Activated naive CD8-positive, alpha-beta T cell treated with anti-CD3 and anti-CD28 coated beads for 36 hours (primary cell): ENCODE data around the gene RNF145. TPM values are rescaled to one million over a fixed set of nuclear protein-coding genes. Genes with fewer than 3 reads are reported as not detected.
A peak's percentile ranks its signal among the peaks of the same experiment; 100 is the strongest.
"Not testable (repeated sequence)": the region's sequence is repeated elsewhere in the genome, so short reads cannot be mapped to it uniquely, and the experiment has no call there.

Source experiments
- DNase-seq: peaks from one replicate; pipeline ENCODE4 v3.0.0; 2021
- H3K27ac Mint-ChIP-seq: one replicate; pipeline ENCODE4 v1.8.0; 2022; ENCODE audit warnings: mild to moderate bottlenecking, moderate library complexity, mixed read lengths
- H3K27me3 Mint-ChIP-seq: one replicate; pipeline ENCODE4 v1.8.0; 2022; ENCODE audit warnings: mild to moderate bottlenecking, mixed read lengths
- H3K36me3 Mint-ChIP-seq: one replicate; pipeline ENCODE4 v1.8.0; 2021; ENCODE audit warnings: mild to moderate bottlenecking, mixed read lengths
- H3K4me1 Mint-ChIP-seq: one replicate; pipeline ENCODE4 v1.8.0; 2021; ENCODE audit warnings: mixed read lengths
- H3K4me3 Mint-ChIP-seq: one replicate; pipeline ENCODE4 v1.8.0; 2022; ENCODE audit warnings: mild to moderate bottlenecking, moderate library complexity, mixed read lengths
- H3K9me3 Mint-ChIP-seq: one replicate; pipeline ENCODE4 v1.8.0; 2022; ENCODE audit warnings: mixed read lengths
- total RNA-seq, 2 experiments: library from RNA; stranded (reverse); gene quantifications; one replicate each; pipeline ENCODE4 v1.2.3, GENCODE V29; 2021

Gene RNF145, protein sequence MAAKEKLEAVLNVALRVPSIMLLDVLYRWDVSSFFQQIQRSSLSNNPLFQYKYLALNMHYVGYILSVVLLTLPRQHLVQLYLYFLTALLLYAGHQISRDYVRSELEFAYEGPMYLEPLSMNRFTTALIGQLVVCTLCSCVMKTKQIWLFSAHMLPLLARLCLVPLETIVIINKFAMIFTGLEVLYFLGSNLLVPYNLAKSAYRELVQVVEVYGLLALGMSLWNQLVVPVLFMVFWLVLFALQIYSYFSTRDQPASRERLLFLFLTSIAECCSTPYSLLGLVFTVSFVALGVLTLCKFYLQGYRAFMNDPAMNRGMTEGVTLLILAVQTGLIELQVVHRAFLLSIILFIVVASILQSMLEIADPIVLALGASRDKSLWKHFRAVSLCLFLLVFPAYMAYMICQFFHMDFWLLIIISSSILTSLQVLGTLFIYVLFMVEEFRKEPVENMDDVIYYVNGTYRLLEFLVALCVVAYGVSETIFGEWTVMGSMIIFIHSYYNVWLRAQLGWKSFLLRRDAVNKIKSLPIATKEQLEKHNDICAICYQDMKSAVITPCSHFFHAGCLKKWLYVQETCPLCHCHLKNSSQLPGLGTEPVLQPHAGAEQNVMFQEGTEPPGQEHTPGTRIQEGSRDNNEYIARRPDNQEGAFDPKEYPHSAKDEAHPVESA
- 10 to 100 TPM; 80.3 to 88.5 TPM for total RNA-seq

DNA sequence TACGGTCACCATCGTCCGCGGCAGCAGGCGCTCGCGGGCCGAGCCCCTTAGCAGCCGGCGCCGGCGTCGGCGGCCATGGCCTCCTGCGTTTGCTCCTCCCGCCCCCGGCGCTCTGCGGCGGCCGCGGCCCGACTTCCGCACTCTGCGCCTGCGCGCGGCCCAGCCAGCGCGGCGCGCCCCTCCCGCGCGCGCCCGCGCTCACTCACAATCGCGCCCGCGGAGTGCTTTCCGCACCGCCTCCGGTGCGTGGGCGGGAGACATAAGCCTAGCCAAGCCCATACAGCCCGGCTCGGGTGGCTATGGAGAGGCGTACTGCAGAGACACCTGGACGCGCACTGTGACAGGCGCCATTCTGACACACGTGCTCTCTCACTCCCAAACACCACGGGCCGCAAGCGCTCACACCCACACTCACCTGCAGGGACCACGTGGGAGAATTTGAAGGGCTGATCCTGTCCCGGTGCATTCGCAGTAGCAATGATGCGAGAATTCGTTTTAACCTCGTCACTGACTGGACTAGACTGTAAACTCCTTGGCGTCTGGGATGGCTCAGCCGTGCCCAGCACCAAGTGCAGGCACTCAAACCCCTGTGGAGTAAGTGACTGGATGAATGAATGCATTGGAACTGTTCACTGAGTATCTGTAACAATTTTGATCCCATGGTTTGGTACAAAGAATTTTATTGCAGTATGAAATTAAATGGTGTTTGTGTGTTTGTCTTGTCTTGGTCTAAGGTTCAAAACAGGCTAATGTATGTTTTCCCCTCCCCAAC is at the start of gene RNF145:
Gene RNF145, minus strand, starts transcription at position 116 of the 772 bp plus-strand sequence. CDS start 5,936 bp downstream, outside the sequence.
- peaks cover 48% of the 10 kb centered on the region for H3K4me1 Mint-ChIP-seq
- H3K9me3 Mint-ChIP-seq, result no peaks in the 10 kb centered on the region
- peak within 1 kb of the TSS; percentile 100 for H3K27ac Mint-ChIP-seq

DNA sequence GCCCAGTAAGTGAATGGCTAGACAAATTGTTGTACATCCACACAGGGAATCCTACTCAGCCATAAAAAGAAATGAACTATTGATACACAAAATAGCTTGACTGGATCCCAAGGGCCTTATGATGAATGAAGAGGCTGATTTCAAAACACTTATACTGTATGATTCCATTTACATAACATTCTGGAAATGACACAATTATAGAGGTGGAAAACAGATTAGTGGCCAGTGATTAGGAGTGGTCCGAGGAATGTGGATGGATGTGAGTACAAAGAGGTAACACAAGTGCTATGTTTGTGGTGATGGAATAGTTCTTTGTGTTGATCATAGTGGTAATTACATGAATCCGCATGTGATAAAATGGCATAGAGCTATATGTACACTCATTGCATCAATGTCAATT is 49.0 kb upstream of the RNF145 start:
- H3K4me1 Mint-ChIP-seq, result peaks cover 6% of the 10 kb centered on the region
- peaks cover 3% of the 10 kb centered on the region for H3K36me3 Mint-ChIP-seq
- H3K9me3 Mint-ChIP-seq, result peaks cover 1% of the 10 kb centered on the region
- no peak for DNase-seq
- H3K27ac Mint-ChIP-seq, result no peak overlapping the region
- no peaks in the 10 kb centered on the region for H3K27me3 Mint-ChIP-seq
- H3K4me3 Mint-ChIP-seq, result no peak overlapping the region

More for the DNA sequence above, at the start of gene RNF145:
- peak; percentile 94 for DNase-seq
- no peaks in the 10 kb centered on the region for H3K27me3 Mint-ChIP-seq
- H3K36me3 Mint-ChIP-seq, result peaks cover 32% of the 10 kb centered on the region
- H3K4me3 Mint-ChIP-seq, result peak within 1 kb of the TSS; percentile 100

DNA sequence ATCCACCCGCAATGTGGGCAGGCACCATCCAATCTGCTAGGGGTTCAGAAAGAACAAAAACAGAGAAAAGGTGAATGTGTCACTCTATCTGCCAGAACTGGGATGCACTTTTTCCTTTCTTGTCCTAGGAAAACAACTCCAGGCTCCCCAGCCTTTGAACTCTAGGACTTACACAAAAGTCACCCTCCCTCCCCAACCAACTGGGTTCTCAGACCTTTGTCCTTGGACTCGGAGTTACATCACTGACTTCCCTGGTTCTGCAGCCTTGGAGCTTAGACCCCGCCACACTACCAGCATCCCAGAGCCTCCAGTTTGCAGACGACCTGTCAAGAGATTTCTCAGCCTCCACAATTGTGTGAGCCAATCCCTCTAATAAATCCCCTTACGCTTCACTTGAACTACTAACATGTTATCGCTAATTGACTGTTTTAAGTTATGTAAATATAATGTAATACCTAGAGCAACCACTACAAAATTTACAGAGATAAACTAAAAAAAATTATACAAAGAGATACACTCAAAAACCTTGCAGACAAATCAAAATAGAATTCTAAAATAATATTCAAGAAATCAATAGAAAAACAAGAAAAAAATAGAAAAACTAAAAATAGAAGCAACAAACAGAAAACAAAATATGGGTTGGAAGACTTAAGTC is 48.4 kb upstream of the RNF145 start:
- Mint-ChIP-seq H3K36me3 (peaks cover 3% of the 10 kb centered on the region), H3K27me3 (no peaks in the 10 kb centered on the region)

DNA sequence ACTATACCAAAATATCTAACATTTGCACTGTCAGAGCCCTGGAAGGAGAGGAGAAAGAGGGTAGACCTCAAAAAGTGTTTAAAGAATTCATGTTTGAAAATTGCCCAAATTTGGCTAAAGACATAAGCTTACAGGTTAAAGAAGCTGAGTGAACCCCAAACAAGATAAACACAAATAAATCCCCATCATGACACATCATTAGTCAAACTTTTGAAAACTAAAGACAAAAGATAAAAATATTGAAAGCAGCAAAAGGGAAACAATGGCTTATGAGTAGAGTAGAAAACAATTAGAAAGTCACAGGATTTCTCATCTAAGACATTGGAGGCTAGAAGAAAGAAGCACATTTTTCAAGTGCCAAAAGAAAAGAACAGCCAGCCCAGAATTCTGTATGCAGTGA is 47.7 kb upstream of the RNF145 start:
- no peak for DNase-seq
- no peak overlapping the region for H3K27ac Mint-ChIP-seq
- H3K36me3 Mint-ChIP-seq, result peaks cover 3% of the 10 kb centered on the region
- no peak overlapping the region for H3K4me3 Mint-ChIP-seq
- H3K27me3 Mint-ChIP-seq, result no peaks in the 10 kb centered on the region
- peaks cover under 1% of the 10 kb centered on the region for H3K9me3 Mint-ChIP-seq
- peaks cover 4% of the 10 kb centered on the region for H3K4me1 Mint-ChIP-seq

More for the DNA sequence above, 48.4 kb upstream of the RNF145 start:
- H3K27ac Mint-ChIP-seq, result no peak overlapping the region
- H3K9me3 Mint-ChIP-seq, result peaks cover 1% of the 10 kb centered on the region
- H3K4me1 Mint-ChIP-seq, result peaks cover 6% of the 10 kb centered on the region
- DNase-seq, result no peak
- no peak overlapping the region for H3K4me3 Mint-ChIP-seq

DNA sequence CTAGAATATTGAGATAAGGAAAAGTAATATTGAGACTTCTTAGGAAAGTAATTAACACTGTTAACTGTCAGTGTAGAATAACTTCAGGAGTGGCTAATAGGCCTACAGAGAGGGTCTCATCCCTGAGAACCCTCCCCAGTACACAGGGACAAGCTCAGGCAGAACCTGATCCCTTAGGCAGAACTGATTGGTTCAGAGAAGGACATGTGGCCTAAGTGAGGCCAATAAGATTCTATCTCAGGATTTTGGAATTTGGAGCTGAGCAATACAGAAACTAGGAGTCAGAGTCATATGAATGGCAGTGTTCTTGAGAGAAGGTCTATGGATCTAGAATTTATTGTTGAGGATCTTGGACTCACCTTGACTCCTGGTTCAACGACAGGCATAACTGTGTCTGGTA is 42.8 kb upstream of the RNF145 start:
- no peak for DNase-seq
- no peaks in the 10 kb centered on the region for H3K36me3 Mint-ChIP-seq
- H3K4me3 Mint-ChIP-seq, result no peak overlapping the region
- no peaks in the 10 kb centered on the region for H3K9me3 Mint-ChIP-seq
- H3K27ac Mint-ChIP-seq, result no peak overlapping the region
- H3K27me3 Mint-ChIP-seq, result no peaks in the 10 kb centered on the region
- no peaks in the 10 kb centered on the region for H3K4me1 Mint-ChIP-seq

DNA sequence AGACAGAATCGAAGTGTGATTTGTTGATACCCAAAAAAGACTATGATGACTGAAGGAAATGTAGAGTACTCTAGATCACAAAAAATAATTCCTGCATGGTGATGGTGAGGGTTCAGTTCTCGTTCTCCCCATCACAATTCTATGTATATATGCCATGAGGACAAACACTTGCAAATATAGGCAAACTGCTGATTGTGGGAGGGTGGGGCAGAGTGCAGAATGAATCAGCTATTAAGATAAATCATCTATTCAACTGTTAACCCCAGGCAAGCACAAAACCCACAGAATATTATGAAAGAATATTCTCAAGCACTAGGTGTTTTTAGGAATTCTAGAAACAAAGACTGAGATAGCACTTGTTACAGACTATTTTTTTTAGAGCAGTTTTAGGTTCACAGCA is 39.8 kb upstream of the RNF145 start:
- no peak overlapping the region for H3K4me3 Mint-ChIP-seq
- no peak for DNase-seq
- H3K9me3 Mint-ChIP-seq, result no peaks in the 10 kb centered on the region
- H3K4me1 Mint-ChIP-seq, result peaks cover 6% of the 10 kb centered on the region
- no peak overlapping the region for H3K27ac Mint-ChIP-seq
- H3K27me3 Mint-ChIP-seq, result peaks cover 5% of the 10 kb centered on the region
- no peaks in the 10 kb centered on the region for H3K36me3 Mint-ChIP-seq

DNA sequence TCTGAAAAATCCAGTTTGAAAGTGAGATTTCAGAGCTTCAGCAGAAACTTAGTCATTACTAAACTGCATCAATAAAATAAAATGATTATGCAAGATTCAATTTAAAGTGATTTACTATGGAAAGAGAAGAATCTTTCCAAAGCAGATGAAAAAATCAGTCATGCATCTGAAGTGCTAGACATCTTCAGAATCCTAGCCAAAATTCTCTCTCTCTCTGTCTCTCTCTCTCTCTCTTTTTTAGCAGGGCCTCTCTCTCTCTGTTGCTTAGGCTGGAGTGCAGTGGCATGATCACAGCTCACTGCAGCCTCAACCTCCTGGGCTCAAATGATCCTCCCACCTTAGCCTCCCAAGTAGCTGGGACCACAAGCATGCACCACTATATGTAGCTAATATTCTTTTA is 35.5 kb upstream of the RNF145 start:
- DNase-seq, result no peak
- peaks cover 5% of the 10 kb centered on the region for H3K27me3 Mint-ChIP-seq
- no peak overlapping the region for H3K4me3 Mint-ChIP-seq
- no peaks in the 10 kb centered on the region for H3K36me3 Mint-ChIP-seq
- peaks cover 32% of the 10 kb centered on the region for H3K4me1 Mint-ChIP-seq
- H3K9me3 Mint-ChIP-seq, result no peaks in the 10 kb centered on the region
- no peak overlapping the region for H3K27ac Mint-ChIP-seq

DNA sequence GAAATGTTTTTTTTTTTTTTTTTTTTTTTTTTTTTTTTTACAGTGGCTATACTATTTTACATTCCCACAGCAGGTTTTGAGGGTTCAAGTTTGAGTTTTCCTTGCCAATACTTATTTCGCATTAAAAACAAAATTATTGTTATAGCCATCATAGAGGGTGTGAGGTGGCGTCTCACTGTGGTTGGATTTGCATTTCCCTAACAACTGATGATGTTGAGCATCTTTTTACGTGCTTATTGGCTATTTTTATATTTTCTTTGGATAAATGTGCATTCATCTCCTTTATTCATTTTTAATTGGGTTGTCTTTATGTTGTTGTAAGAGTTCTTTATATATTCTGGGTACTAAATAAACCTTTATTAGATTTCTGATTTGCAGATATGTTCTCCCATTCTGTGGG is 34.8 kb upstream of the RNF145 start:
- no peaks in the 10 kb centered on the region for H3K9me3 Mint-ChIP-seq
- no peak for DNase-seq
- peaks cover 35% of the 10 kb centered on the region for H3K4me1 Mint-ChIP-seq
- peaks cover 5% of the 10 kb centered on the region for H3K27me3 Mint-ChIP-seq
- no peak overlapping the region for H3K4me3 Mint-ChIP-seq
- no peaks in the 10 kb centered on the region for H3K36me3 Mint-ChIP-seq
- H3K27ac Mint-ChIP-seq, result no peak overlapping the region

DNA sequence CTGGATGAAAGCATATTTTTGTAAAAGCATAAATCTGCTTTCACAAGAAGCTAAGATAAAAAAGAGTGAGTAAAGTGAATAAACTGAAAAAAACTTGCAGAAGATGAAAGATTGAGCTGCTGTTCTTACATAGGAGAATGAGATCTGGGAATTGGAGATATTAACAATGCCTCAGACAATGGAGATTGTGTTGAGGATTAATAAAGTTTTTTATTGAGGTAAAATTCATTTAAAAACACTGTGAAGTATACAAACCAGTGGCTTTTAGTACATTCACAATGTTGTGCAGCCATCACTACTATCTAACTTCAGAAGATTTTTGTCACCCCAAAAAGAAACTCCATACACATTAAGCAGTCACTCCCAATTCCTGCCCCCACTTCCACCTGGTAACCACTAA is 34.0 kb upstream of the RNF145 start:
- H3K4me1 Mint-ChIP-seq, result peaks cover 35% of the 10 kb centered on the region
- H3K36me3 Mint-ChIP-seq, result no peaks in the 10 kb centered on the region
- peaks cover 5% of the 10 kb centered on the region for H3K27me3 Mint-ChIP-seq
- no peak overlapping the region for H3K27ac Mint-ChIP-seq
- no peaks in the 10 kb centered on the region for H3K9me3 Mint-ChIP-seq
- DNase-seq, result no peak
- no peak overlapping the region for H3K4me3 Mint-ChIP-seq

DNA sequence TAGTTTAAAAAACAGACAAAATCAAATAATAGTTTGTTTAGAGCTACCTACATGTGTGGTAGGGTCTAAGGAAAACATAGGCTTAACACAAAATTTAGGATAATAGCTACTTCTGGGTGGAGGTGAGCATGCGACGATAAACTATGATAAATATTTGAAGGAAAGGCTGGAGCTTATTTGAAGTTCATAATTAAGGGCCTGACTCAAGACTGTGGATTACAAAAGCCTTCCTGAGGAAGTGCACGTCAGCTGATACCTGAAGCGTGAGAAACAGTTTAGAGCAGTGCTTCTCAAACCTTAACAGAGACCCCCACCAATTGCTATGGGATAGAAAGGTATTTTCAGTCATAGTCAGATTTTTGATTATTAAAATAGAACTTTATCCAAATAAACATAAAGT is 33.3 kb upstream of the RNF145 start:
- H3K27ac Mint-ChIP-seq, result peak overlapping the region; percentile 20
- no peaks in the 10 kb centered on the region for H3K9me3 Mint-ChIP-seq
- no peak for DNase-seq
- peaks cover 35% of the 10 kb centered on the region for H3K4me1 Mint-ChIP-seq
- H3K36me3 Mint-ChIP-seq, result no peaks in the 10 kb centered on the region
- peaks cover 5% of the 10 kb centered on the region for H3K27me3 Mint-ChIP-seq
- no peak overlapping the region for H3K4me3 Mint-ChIP-seq

DNA sequence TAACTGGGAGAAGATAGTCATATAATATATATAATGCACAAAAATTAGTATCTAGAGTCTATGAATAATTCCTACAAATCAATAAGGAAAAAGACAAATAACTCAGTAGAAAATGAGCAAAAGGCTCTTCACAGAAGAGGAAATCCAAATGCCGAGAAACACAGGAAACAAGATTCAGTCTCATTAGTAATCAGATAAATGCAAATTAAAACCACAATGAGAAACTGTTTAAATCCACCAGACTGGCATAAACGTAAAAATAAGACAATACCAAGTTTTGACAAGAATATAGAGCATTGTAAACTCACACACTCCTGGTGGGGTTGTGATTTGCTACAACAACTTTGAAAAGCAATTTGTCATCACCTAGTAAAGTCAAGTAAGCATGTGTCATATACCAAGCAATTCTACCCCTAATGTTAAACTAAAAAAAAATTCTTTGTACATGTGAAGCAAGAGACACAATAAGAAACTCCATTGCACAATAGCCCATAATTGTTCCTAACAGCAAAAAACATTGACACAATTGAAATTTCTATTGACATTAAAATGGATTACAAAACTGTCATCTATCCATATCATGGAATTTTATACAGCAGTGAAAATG is 32.7 kb upstream of the RNF145 start:
- no peak for DNase-seq
- H3K4me3 Mint-ChIP-seq, result no peak overlapping the region

DNA sequence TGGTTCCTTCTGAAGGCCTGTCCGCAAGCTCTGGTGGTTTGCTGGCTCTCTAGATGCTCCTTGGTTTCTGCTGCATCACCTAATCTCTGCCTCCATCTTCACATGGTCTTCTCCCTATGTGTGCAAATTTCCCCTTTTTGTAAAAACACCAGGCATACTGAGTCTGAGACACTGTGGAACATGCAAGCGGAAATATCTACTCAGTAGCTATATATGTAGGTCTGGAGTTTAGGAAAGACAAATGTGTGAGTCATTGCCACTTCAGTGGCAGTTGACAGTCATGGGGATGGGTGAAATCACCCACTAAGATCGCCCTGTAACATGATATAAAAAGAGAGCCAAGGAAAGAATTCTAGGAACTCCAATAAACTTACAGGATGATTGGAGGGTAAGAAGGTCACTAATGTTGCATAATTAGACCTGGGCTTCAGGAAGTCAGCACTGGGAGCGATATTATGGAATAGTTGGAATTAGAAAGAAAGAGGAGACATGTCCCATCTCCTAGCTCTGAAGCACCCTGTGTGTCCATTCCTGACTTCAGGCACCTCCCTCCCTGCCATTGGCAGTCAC is 31.0 kb upstream of the RNF145 start:
- Mint-ChIP-seq H3K9me3 (no peaks in the 10 kb centered on the region), H3K4me3 (no peak overlapping the region), H3K27ac (peak overlapping the region; percentile 68), H3K27me3 (no peaks in the 10 kb centered on the region), H3K4me1 (peaks cover 35% of the 10 kb centered on the region), H3K36me3 (no peaks in the 10 kb centered on the region)
- peak; percentile 2 for DNase-seq

More for the DNA sequence above, 32.7 kb upstream of the RNF145 start:
- Mint-ChIP-seq H3K27ac (peak overlapping the region; percentile 12), H3K4me1 (peaks cover 35% of the 10 kb centered on the region), H3K27me3 (peaks cover 5% of the 10 kb centered on the region), H3K9me3 (no peaks in the 10 kb centered on the region), H3K36me3 (no peaks in the 10 kb centered on the region)

DNA sequence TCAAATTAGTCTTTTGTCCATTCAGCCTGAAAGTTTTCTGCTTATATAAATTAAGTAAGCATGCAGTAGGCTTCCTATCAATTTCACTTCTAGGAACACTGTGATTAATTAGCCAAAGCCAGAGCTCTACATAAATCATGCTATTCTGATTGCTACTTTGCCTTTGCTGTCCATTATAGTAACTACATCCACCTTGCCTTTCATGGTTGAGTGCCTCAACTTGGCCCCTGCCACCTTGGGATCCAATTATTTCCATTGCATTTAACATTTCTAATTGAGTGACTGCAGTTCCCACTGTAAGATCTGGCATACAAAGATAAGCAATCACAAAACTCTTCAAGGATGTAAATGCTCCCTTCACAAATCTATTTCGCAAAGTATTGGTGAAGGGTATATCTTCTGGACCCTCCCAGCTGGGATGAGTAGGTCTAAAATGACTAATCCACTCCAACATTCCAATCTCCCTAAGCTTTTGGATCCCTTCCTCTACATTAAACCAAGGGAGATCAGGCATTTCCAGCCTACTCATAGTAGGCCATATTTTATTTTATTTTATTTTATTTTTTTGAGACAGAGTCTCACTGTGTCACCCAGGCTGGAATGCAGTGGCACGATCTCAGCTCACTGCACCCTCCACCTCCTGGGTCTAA is 26.6 kb upstream of the RNF145 start:
- not testable (repeated sequence) for H3K4me3 Mint-ChIP-seq, H3K9me3 Mint-ChIP-seq, H3K27ac Mint-ChIP-seq, H3K27me3 Mint-ChIP-seq, H3K36me3 Mint-ChIP-seq, DNase-seq
- H3K4me1 Mint-ChIP-seq, result peaks cover 14% of the 10 kb centered on the region

DNA sequence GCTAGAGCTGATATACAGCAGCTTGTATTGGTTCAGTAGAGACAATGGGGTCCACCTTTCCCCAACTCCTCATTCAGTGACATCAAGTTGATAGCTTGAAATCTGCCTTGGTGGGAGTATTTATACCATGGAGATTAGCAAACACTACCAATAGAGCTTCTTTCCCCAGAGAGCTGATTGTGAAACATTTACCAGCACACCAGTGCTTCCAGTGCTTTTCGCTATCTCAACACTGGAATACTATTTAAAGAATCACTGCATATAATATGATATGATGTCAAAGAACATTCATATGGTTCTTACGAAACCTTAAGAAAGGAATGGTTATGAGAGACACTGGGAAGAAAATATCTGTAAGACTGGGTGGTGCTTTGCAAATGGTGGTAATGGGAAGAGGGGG is 21.8 kb upstream of the RNF145 start:
- no peaks in the 10 kb centered on the region for H3K36me3 Mint-ChIP-seq
- no peak overlapping the region for H3K27ac Mint-ChIP-seq
- no peak overlapping the region for H3K4me3 Mint-ChIP-seq
- no peak for DNase-seq
- H3K27me3 Mint-ChIP-seq, result no peaks in the 10 kb centered on the region
- no peaks in the 10 kb centered on the region for H3K4me1 Mint-ChIP-seq
- H3K9me3 Mint-ChIP-seq, result no peaks in the 10 kb centered on the region
